ENCODE results near the gene ATXN7L1. TPM values are rescaled to one million over a fixed set of nuclear protein-coding genes. Genes with fewer than 3 reads are reported as not detected.

Gene ATXN7L1
- total RNA-seq, 1 donor from 2014 or later: 12.9 TPM

DNA sequence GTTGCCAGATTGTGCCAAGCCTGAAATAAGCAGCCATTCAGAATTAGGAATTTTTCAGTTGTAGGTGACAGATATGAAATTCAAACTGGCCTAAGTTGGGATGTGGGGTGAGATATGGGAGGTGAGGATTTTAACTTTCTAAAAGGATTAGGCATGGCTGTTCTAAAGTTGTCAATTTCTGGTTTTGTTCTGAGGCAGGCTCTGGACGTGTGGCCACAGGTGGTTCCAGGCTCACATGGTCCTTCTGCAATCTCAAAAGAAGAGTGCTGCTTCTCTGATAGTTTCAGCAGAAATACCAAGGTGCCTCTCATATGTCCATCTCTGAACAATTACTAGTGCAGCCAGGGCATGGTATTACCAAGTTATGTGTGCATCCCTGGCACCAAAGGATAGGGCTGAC, 316.5 kb downstream of the ATXN7L1 start:
- intact Hi-C loops (cut with DNase I): no loop called here
- Histone ChIP-seq H3K9me3 (no peaks in the 10 kb centered on the region), H3K4me3 (no peak overlapping the region), H3K36me3 (peaks cover 88% of the 10 kb centered on the region), H3K27ac (no peak overlapping the region), H3K4me1 (no peaks in the 10 kb centered on the region), H3K27me3 (no peaks in the 10 kb centered on the region)
- TF ChIP-seq, protein P1, sequence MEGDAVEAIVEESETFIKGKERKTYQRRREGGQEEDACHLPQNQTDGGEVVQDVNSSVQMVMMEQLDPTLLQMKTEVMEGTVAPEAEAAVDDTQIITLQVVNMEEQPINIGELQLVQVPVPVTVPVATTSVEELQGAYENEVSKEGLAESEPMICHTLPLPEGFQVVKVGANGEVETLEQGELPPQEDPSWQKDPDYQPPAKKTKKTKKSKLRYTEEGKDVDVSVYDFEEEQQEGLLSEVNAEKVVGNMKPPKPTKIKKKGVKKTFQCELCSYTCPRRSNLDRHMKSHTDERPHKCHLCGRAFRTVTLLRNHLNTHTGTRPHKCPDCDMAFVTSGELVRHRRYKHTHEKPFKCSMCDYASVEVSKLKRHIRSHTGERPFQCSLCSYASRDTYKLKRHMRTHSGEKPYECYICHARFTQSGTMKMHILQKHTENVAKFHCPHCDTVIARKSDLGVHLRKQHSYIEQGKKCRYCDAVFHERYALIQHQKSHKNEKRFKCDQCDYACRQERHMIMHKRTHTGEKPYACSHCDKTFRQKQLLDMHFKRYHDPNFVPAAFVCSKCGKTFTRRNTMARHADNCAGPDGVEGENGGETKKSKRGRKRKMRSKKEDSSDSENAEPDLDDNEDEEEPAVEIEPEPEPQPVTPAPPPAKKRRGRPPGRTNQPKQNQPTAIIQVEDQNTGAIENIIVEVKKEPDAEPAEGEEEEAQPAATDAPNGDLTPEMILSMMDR (IDR thresholded peaks at IDR 0.05): no peak
- no peak for DNase-seq
- ATAC-seq: no peak

Other genes starting within 250 kb of the ATXN7L1 start
- gene CDHR3, start 86.7 kb upstream of the ATXN7L1 start, total RNA-seq: 1.4 TPM
- 92.4 TPM for gene SYPL1, start 235.7 kb upstream of the ATXN7L1 start, total RNA-seq

Measured in upper lobe of right lung (tissue), 1 donor.